Mammary epithelial cell (primary cell): ENCODE results near the gene NUMBL.

ENCODE experiments used
- CTCF ChIP-seq, 2 donors: IDR thresholded peaks in 1 of 2; conservative IDR thresholded peaks in 1 of 2; 2 replicates each; pipeline ENCODE4 v1.5.1; 2011 to 2012; ENCODE audit warnings: inconsistent platforms in 2 of 2, low read length in 2 of 2, mild to moderate bottlenecking in 2 of 2, control low read depth in 1 of 2, low read depth in 1 of 2; ENCODE audit not compliant: insufficient read depth in 1 of 2; ENCODE audit errors: extremely low read depth in 1 of 2
- EZH2 ChIP-seq: IDR thresholded peaks from 2 replicates; pipeline ENCODE4 v1.6.1; 2012; ENCODE audit warnings: low read length, inconsistent platforms, borderline replicate concordance

- TF ChIP-seq CTCF (conservative IDR thresholded peaks at IDR 0.05 in 1 of 2, IDR thresholded peaks at IDR 0.05 in 1 of 2; ENCODE audit: extremely low read depth in 1 of 2, insufficient read depth in 1 of 2, low read depth in 1 of 2, low read length in 2 of 2) (no peak), EZH2 (no peak)
Measured at GRCh38 chr19:40719414-40719894, 29.0 kb upstream of the NUMBL start.
